HepG2 (cell line): Measurements from ENCODE around the gene ZNF414. TPM values are rescaled to one million over a fixed set of nuclear protein-coding genes. Genes with fewer than 3 reads are reported as not detected.
"Not testable (repeated sequence)": the region's sequence is repeated elsewhere in the genome, so short reads cannot be mapped to it uniquely, and the experiment has no call there.

Experiments
- ATAC-seq: fragments of 200-7000 bp; cut with Tn5 transposase; 3 replicates; pipeline ENCODE4 v1.9.1; 2020; ENCODE audit warnings: mild to moderate bottlenecking, moderate library complexity
- BruUV-seq: library from RNA; stranded (reverse); fragments of 400-500 nt; replicated peaks from 2 replicates; lab custom pipeline; 2021; lab: Mats Ljungman, UMichigan
- CTCF ChIA-PET: fragments of 300-600 bp; formaldehyde crosslinking; extraction: SDS; loops from one replicate; lab custom pipeline; 2021; ENCODE audit warnings: low total read pairs, inconsistent platforms, low intra/inter-chr PET ratio; lab: Yijun Ruan, JAX
- POLR2A ChIA-PET: fragments of 350-600 bp; sonication (Branson Sonifier 250); formaldehyde crosslinking; loops from one replicate; lab custom pipeline; 2020; ENCODE audit warnings: antibody characterized with exemption, inconsistent platforms; lab: Yijun Ruan, JAX
- DNase-seq: peaks from one replicate; pipeline ENCODE4 v3.0.0-alpha.2; 2015; ENCODE audit warnings: low spot score
- FAIRE-seq: peaks from 3 replicates; lab custom pipeline; 2011; peaks lifted over from hg19 to GRCh38; lab: Jason Lieb, UNC
- H2AFZ ChIP-seq: one replicate; pipeline ENCODE4 v1.6.1; 2011; ENCODE audit warnings: low read length, inconsistent platforms
- H3K27ac ChIP-seq: fragments of 300-600 bp; 3 replicates; pipeline ENCODE4 v1.8.0; 2011; ENCODE audit warnings: mixed run types, mild to moderate bottlenecking, mixed read lengths, low read length, inconsistent platforms; ENCODE audit not compliant: insufficient read depth; ENCODE audit errors: extremely low read length
- H3K27me3 ChIP-seq, 2 experiments: fragments of 200-600 bp in 1 of 2; 2 replicates in 1 of 2; 3 replicates in 1 of 2; pipeline versions ENCODE4 v1.6.0 to v1.8.0; 2011; ENCODE audit warnings: low read length in 2 of 2, mild to moderate bottlenecking in 2 of 2, moderate library complexity in 2 of 2, inconsistent platforms in 1 of 2; ENCODE audit not compliant: insufficient read depth in 2 of 2, control insufficient read depth in 1 of 2
- H3K36me3 ChIP-seq, 2 experiments: fragments of 200-600 bp in 1 of 2; replicated peaks in 1 of 2; 2 replicates in 1 of 2; 3 replicates in 1 of 2; pipeline versions ENCODE4 v1.5.1 to v1.8.0; 2011; ENCODE audit warnings: low read length in 2 of 2, inconsistent platforms in 1 of 2; ENCODE audit not compliant: insufficient read depth in 2 of 2, control insufficient read depth in 1 of 2
- H3K4me1 ChIP-seq: 2 replicates; pipeline ENCODE4 v1.5.1; 2012; ENCODE audit warnings: low read length, inconsistent platforms; ENCODE audit not compliant: insufficient read depth
- H3K4me2 ChIP-seq: 2 replicates; pipeline ENCODE4 v1.6.0; 2011; ENCODE audit warnings: low read depth, low read length, inconsistent platforms
- H3K4me3 ChIP-seq, 3 experiments: fragments of 200-600 bp in 1 of 3; sonication (generic), shearing (Covaris generic) in 1 of 3; replicated peaks in 1 of 3; 2 replicates each; pipeline ENCODE4 v1.5.1; 2011 to 2016; ENCODE audit warnings: low read length in 3 of 3, inconsistent platforms in 2 of 3, low read depth in 2 of 3, mild to moderate bottlenecking in 2 of 3, control low read depth in 1 of 3, mixed read lengths in 1 of 3; ENCODE audit not compliant: insufficient read depth in 1 of 3
- H3K79me2 ChIP-seq: one replicate; pipeline ENCODE4 v1.6.1; 2011; ENCODE audit warnings: low read length, inconsistent platforms; ENCODE audit not compliant: insufficient read depth
- H3K9ac ChIP-seq: 2 replicates; pipeline ENCODE4 v1.6.0; 2011; ENCODE audit warnings: mild to moderate bottlenecking, low read depth, low read length, inconsistent platforms; ENCODE audit not compliant: insufficient read depth
- H3K9me3 ChIP-seq: 2 replicates; pipeline ENCODE4 v1.5.1; 2012; ENCODE audit warnings: mild to moderate bottlenecking, low read length
- H4K20me1 ChIP-seq: 2 replicates; pipeline ENCODE4 v1.6.0; 2011; ENCODE audit warnings: inconsistent platforms, mild to moderate bottlenecking, low read length, moderate library complexity; ENCODE audit not compliant: insufficient read depth
- NONO ChIP-seq, 2 experiments: fragments of 450-650 bp in 1 of 2; sonication (generic) in 1 of 2; formaldehyde crosslinking in 1 of 2; IDR thresholded peaks in 1 of 2; conservative IDR thresholded peaks in 1 of 2; 2 replicates each; pipeline versions ENCODE4 v1.6.1 to v1.8.0; 2017 to 2022; ENCODE audit warnings: mild to moderate bottlenecking in 1 of 2, missing genetic modification reagents in 1 of 2, moderate library complexity in 1 of 2
- ZMYM3 ChIP-seq: sonication (generic); formaldehyde crosslinking; IDR thresholded peaks from 2 replicates; pipeline ENCODE4 v1.5.1; 2020; ENCODE audit warnings: mild to moderate bottlenecking, missing genetic modification reagents
- ZNF121 ChIP-seq: sonication (generic); formaldehyde crosslinking; IDR thresholded peaks from 2 replicates; pipeline ENCODE4 v1.5.0; 2020; ENCODE audit warnings: mild to moderate bottlenecking, missing genetic modification reagents
- ZNF460 ChIP-seq: sonication (generic); formaldehyde crosslinking; IDR thresholded peaks from 2 replicates; pipeline ENCODE4 v1.5.1; 2020; ENCODE audit warnings: missing genetic modification reagents, mild to moderate bottlenecking, borderline replicate concordance
- WGBS: methylation state at CpG from one replicate; pipeline ENCODE4 v1.1.6; 2017; ENCODE audit warnings: low lambda C conversion rate; 5-methylcytosine and 5-hydroxymethylcytosine counted together
- in situ Hi-C: cut with HindIII; loops from 2 replicates; pipeline ENCODE4 v1.10.0; 2017; ENCODE audit warnings: low pct_unique_long_range_greater_than_20kb; ENCODE audit not compliant: extremely low pct_ligation_motif_present
- intact Hi-C: fragments of 100-400 bp; cut with micrococcal nuclease; formaldehyde crosslinking; loops from one replicate; pipeline ENCODE4 v1.10.0; 2022; ENCODE audit not compliant: unreplicated experiment
- polyA plus RNA-seq, 8 experiments: library from polyadenylated mRNA; depleted of rRNA in 3 of 8; stranded (reverse) in 7 of 8; unstranded in 1 of 8; fragments of >200 nt; fragmentation: Illumina TruSeq in 4 of 8; extraction: Trizol in 4 of 8; gene quantifications; 2 replicates each; pipeline versions ENCODE4 v1.2.1 to v1.2.3, GENCODE V29; 2011 to 2016; ENCODE audit warnings: low read depth in 4 of 8, missing spikeins in 1 of 8, mixed read lengths in 1 of 8; ENCODE audit not compliant: insufficient read depth in 1 of 8
- total RNA-seq, 5 experiments: library from RNA; depleted of rRNA; stranded (reverse); fragments of >200 nt; fragmentation: Illumina TruSeq; extraction: Trizol; gene quantifications; 2 replicates each; pipeline ENCODE4 v1.2.3, GENCODE V29; 2016; ENCODE audit warnings: low read depth in 1 of 5
- TF ChIP-seq, protein P1 (sequence below): sonication (generic); formaldehyde crosslinking; IDR thresholded peaks from 2 replicates; pipeline ENCODE4 v1.4.0; 2020; ENCODE audit warnings: missing genetic modification reagents
- TF ChIP-seq, protein P2 (sequence below): sonication (generic); formaldehyde crosslinking; IDR thresholded peaks from 2 replicates; pipeline ENCODE4 v1.4.0; 2020; ENCODE audit warnings: missing genetic modification reagents
- TF ChIP-seq, protein P3 (sequence below): sonication (generic); formaldehyde crosslinking; IDR thresholded peaks from 2 replicates; pipeline ENCODE4 v1.5.0; 2020; ENCODE audit warnings: mild to moderate bottlenecking, missing genetic modification reagents
- TF ChIP-seq, protein P4 (sequence below): sonication (generic); formaldehyde crosslinking; IDR thresholded peaks from 2 replicates; pipeline ENCODE4 v1.5.1; 2020; ENCODE audit warnings: mild to moderate bottlenecking, missing genetic modification reagents

Gene ZNF414
- total and polyA plus RNA-seq, 2 of the 13 experiments (the other 11 are each of a cell fraction or from before 2014, with no cell fraction given): 2.5 to 4.0 TPM

DNA sequence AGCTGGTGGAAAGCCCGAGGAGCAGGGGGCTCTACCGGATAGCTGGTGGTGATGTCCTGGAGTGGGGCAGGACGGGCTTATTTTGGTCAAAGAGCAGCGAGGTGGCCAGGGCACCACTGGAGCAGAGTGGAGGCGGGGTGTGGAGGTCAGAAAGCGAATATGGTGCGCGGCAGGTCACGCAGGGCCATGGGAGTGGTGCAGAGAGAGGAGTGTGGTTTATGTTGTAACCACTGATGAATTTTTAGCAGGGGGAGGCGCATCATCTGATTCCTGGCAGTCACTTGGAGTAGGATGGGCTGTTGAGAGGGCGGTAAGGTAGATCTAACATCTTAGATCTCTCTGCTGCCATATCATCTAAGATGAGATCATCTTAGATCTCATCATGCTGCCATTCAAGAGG, 1.4 kb upstream of the ZNF414 start (continued):
- TF ChIP-seq, protein P1, sequence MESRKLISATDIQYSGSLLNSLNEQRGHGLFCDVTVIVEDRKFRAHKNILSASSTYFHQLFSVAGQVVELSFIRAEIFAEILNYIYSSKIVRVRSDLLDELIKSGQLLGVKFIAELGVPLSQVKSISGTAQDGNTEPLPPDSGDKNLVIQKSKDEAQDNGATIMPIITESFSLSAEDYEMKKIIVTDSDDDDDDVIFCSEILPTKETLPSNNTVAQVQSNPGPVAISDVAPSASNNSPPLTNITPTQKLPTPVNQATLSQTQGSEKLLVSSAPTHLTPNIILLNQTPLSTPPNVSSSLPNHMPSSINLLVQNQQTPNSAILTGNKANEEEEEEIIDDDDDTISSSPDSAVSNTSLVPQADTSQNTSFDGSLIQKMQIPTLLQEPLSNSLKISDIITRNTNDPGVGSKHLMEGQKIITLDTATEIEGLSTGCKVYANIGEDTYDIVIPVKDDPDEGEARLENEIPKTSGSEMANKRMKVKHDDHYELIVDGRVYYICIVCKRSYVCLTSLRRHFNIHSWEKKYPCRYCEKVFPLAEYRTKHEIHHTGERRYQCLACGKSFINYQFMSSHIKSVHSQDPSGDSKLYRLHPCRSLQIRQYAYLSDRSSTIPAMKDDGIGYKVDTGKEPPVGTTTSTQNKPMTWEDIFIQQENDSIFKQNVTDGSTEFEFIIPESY (CRISPR knock-in tag): 0 out of 2 replicates have a peak, but pooled peaks have one; percentile 7
- TF ChIP-seq, protein P2, sequence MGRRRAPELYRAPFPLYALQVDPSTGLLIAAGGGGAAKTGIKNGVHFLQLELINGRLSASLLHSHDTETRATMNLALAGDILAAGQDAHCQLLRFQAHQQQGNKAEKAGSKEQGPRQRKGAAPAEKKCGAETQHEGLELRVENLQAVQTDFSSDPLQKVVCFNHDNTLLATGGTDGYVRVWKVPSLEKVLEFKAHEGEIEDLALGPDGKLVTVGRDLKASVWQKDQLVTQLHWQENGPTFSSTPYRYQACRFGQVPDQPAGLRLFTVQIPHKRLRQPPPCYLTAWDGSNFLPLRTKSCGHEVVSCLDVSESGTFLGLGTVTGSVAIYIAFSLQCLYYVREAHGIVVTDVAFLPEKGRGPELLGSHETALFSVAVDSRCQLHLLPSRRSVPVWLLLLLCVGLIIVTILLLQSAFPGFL (CRISPR knock-in tag): no peak

DNA sequence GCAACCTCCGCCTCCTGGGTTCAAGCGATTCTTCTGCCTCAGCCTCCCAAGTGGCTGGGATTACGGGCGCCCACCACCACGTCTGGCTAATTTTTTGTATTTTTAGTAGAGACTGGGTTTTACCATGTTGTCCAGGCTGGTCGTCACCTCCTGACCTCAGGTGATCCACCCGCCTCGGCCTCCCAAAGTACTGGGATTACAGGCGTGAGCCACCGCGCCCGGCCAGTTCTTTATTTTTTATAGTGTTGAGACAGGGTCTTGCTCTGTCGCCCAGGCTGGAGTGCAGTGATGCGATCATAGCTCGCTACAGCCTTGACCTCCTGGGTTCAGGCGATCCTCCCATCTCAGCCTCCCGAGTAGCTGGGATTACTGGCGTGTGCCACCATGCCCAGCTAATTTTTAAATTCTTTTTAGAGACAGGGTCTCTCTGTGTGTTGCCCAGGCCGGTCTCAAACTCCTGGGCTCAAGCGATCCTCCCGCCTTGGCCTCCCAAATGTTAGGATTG, 590 bp upstream of the ZNF414 start:
- TF ChIP-seq ZNF460 (CRISPR knock-in tag) (peak; percentile 8; the same call in 1 of the 2 replicates), NONO (CRISPR knock-in tag; conservative IDR thresholded peaks at IDR 0.05) (0 out of 2 replicates have a peak, but pooled peaks have one; percentile 3), ZMYM3 (peak; percentile 21; the same call in 1 of the 2 replicates), ZNF121 (CRISPR knock-in tag) (peak; percentile 55; the same call in 1 of the 2 replicates)
- H3K27me3 ChIP-seq; intact Hi-C loops; FAIRE-seq; H3K36me3 ChIP-seq; in situ Hi-C loops; H2AFZ ChIP-seq; CTCF ChIA-PET; DNase-seq; ATAC-seq; H3K79me2 ChIP-seq; H3K9me3 ChIP-seq; H4K20me1 ChIP-seq; TF ChIP-seq NONO (IDR thresholded peaks at IDR 0.05): not testable (repeated sequence)
- TF ChIP-seq, protein P3, sequence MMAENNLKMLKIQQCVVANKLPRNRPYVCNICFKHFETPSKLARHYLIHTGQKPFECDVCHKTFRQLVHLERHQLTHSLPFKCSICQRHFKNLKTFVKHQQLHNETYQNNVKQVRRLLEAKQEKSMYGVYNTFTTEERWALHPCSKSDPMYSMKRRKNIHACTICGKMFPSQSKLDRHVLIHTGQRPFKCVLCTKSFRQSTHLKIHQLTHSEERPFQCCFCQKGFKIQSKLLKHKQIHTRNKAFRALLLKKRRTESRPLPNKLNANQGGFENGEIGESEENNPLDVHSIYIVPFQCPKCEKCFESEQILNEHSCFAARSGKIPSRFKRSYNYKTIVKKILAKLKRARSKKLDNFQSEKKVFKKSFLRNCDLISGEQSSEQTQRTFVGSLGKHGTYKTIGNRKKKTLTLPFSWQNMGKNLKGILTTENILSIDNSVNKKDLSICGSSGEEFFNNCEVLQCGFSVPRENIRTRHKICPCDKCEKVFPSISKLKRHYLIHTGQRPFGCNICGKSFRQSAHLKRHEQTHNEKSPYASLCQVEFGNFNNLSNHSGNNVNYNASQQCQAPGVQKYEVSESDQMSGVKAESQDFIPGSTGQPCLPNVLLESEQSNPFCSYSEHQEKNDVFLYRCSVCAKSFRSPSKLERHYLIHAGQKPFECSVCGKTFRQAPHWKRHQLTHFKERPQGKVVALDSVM (CRISPR knock-in tag): peak; percentile 91
- TF ChIP-seq, protein P4, sequence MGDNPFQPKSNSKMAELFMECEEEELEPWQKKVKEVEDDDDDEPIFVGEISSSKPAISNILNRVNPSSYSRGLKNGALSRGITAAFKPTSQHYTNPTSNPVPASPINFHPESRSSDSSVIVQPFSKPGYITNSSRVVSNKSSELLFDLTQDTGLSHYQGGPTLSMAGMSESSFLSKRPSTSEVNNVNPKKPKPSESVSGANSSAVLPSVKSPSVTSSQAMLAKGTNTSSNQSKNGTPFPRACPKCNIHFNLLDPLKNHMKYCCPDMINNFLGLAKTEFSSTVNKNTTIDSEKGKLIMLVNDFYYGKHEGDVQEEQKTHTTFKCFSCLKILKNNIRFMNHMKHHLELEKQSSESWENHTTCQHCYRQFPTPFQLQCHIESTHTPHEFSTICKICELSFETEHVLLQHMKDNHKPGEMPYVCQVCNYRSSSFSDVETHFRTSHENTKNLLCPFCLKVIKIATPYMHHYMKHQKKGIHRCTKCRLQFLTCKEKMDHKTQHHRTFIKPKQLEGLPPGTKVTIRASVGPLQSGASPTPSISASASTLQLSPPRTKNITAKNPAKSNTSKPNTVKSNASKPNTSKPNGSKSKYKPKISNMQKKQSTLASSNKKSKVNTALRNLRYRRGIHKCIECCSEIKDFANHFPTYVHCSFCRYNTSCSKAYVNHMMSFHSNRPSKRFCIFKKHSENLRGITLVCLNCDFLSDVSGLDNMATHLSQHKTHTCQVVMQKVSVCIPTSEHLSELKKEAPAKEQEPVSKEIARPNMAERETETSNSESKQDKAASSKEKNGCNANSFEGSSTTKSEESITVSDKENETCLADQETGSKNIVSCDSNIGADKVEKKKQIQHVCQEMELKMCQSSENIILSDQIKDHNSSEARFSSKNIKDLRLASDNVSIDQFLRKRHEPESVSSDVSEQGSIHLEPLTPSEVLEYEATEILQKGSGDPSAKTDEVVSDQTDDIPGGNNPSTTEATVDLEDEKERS (CRISPR knock-in tag): peak; percentile 17; the same call in 1 of the 2 replicates
- H3K4me1 ChIP-seq: peaks cover 42% of the 10 kb centered on the region
- TSS peak; percentile 88 for BruUV-seq
- peak overlapping the region; percentile 89 to 95 (median 90); a peak in 4 of 6 replicates for H3K4me3 ChIP-seq
- peak overlapping the region; percentile 96 for H3K9ac ChIP-seq
- POLR2A ChIA-PET: interaction anchor here (0.8 to 4.0 kb wide), 24 partner anchors 9 to 193 kb away, joined by 3 to 125 read pairs (median 6); partner anchors contain the start of genes HNRNPM, MARCHF2, NDUFA7 and NFILZ
- H3K27ac ChIP-seq: peak overlapping the region; percentile 94
- peak overlapping the region; percentile 99 for H3K4me2 ChIP-seq
- WGBS: 50% methylated on average over 21 of the region's 21 CpGs
